ENCODE measurements around the gene FGFR4. TPM values are rescaled to one million over a fixed set of nuclear protein-coding genes. Genes with fewer than 3 reads are reported as not detected.
A peak's percentile ranks its signal among the peaks of the same experiment; 100 is the strongest.

Gene FGFR4
- total RNA-seq, 2 donors from 2014 or later: 1.6 to 2.8 TPM

DNA sequence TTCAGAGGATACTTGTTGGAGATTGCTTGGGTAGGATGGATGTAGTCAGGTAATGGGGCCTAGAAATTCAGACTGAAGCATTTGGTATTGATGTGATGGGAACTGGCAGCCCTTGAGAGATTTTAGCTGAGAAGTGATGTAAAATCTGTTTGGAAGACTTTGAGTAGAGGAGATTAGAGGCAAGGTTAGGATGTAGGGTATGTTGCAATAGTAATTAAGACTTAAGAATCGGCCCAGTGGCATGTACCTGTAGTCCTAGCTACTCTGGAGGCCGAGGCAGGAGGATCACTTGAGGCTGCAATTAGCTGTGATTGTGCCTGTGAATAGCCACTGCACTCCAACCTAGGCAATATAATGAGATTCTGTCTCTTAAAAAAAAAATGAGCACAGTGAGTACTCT is 53.6 kb downstream of the FGFR4 start:
- Histone ChIP-seq H3K27me3 (replicated peaks; ENCODE audit: insufficient read depth) (no peaks in the 10 kb centered on the region), H3K4me1 (ENCODE audit: control insufficient read depth in 1 of 2, low read depth in 2 of 2) (peaks cover 34 to 60% of the 10 kb centered on the region in 2 donors), H3K27ac (no peak overlapping the region), H3K4me3 (no peak overlapping the region), H3K9me3 (no peaks in the 10 kb centered on the region), H3K36me3 (peaks cover 15% of the 10 kb centered on the region)
- no peak for TF ChIP-seq CTCF (IDR thresholded peaks at IDR 0.05)
- no peak for ATAC-seq (ENCODE audit: insufficient number of reproducible peaks, low FRiP score, low read depth)
- no peak for DNase-seq (ENCODE audit: low spot score)

DNA sequence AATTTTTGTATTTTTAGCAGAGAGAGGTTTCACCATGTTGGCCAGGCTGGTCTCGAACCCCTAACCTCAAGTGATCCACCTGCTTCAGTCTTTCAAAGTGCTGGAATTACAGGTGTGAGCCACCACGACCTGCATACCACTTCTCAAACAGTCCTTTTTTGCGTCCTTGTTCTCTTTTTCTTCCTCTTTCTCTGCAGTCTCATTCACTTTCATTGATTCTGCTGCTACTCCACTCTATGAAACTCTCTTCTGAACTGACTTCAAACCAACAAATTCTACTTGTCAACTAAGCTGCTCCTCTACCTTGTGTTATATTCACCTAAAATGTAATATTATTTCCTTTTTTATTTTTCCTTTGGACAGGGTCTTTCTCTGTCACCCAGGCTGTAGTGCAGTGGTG is 54.8 kb downstream of the FGFR4 start:
- Histone ChIP-seq H3K36me3 (peaks cover 19% of the 10 kb centered on the region), H3K27ac (no peak overlapping the region), H3K9me3 (no peaks in the 10 kb centered on the region), H3K4me1 (ENCODE audit: control insufficient read depth in 1 of 2, low read depth in 2 of 2) (peaks cover 23 to 48% of the 10 kb centered on the region in 2 donors), H3K4me3 (no peak overlapping the region), H3K27me3 (replicated peaks; ENCODE audit: insufficient read depth) (no peaks in the 10 kb centered on the region)
- no peak for TF ChIP-seq CTCF (IDR thresholded peaks at IDR 0.05)
- no peak for ATAC-seq (ENCODE audit: insufficient number of reproducible peaks, low FRiP score, low read depth)
- DNase-seq (ENCODE audit: low spot score): no peak

DNA sequence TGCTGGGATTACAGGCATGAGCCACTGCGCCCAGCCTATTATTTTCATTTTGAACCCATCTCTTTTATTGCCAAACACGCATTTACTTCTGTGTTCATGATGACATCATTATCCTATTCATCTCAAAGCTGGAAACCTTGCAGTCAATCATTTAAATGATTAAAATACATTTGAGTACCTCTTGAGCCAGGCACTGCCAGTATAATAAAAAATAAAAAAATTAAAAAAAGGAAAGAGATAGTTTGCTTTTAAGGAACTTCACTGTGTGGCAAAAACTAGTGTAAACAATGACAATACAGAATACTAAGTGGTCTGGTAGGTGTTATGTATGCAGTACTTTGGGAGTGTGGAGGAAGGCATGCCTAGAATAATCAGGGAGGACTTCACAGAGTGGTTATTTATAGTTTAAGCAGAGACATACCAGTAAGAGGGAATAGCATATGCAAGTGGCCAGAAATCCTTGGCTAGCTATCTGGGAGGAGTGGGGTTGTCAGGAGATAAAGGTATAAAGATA is 55.4 kb downstream of the FGFR4 start:
- H3K4me1 ChIP-seq (ENCODE audit: control insufficient read depth in 1 of 2, low read depth in 2 of 2): peaks cover 17 to 44% of the 10 kb centered on the region in 2 donors
- H3K27me3 ChIP-seq (replicated peaks; ENCODE audit: insufficient read depth): no peaks in the 10 kb centered on the region
- no peak for ATAC-seq (ENCODE audit: insufficient number of reproducible peaks, low FRiP score, low read depth)

DNA sequence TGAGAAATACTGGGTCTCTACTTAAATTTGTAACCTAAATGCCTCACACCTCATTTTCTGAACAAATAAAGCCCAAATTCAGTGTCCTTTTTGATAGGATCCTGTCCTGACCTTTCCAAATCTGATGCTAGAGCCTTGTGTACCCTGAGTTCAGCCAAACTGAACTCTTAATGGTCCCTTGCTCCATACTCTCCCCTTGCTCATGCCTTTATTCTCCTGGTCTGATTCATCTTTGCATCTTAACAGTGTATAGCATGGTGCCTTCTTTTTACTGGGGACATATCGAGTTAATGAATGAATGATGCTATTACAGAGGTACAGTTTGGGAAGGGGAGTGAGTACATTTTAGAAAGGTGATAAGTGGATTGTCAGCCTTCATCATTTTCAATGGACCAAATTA is 56.1 kb downstream of the FGFR4 start:
- ATAC-seq (ENCODE audit: insufficient number of reproducible peaks, low FRiP score, low read depth): no peak
- DNase-seq (ENCODE audit: low spot score): no peak
- Histone ChIP-seq H3K9me3 (no peaks in the 10 kb centered on the region), H3K27me3 (replicated peaks; ENCODE audit: insufficient read depth) (no peaks in the 10 kb centered on the region), H3K36me3 (peaks cover 19% of the 10 kb centered on the region), H3K4me3 (no peak overlapping the region), H3K27ac (no peak overlapping the region), H3K4me1 (ENCODE audit: control insufficient read depth in 1 of 2, low read depth in 2 of 2) (peaks cover 13 to 41% of the 10 kb centered on the region in 2 donors)
- TF ChIP-seq CTCF (IDR thresholded peaks at IDR 0.05): no peak

More for the DNA sequence above, 55.4 kb downstream of the FGFR4 start:
- no peak for DNase-seq (ENCODE audit: low spot score)
- Histone ChIP-seq H3K9me3 (no peaks in the 10 kb centered on the region), H3K36me3 (peaks cover 19% of the 10 kb centered on the region), H3K4me3 (no peak overlapping the region), H3K27ac (no peak overlapping the region)
- TF ChIP-seq CTCF (IDR thresholded peaks at IDR 0.05): no peak

DNA sequence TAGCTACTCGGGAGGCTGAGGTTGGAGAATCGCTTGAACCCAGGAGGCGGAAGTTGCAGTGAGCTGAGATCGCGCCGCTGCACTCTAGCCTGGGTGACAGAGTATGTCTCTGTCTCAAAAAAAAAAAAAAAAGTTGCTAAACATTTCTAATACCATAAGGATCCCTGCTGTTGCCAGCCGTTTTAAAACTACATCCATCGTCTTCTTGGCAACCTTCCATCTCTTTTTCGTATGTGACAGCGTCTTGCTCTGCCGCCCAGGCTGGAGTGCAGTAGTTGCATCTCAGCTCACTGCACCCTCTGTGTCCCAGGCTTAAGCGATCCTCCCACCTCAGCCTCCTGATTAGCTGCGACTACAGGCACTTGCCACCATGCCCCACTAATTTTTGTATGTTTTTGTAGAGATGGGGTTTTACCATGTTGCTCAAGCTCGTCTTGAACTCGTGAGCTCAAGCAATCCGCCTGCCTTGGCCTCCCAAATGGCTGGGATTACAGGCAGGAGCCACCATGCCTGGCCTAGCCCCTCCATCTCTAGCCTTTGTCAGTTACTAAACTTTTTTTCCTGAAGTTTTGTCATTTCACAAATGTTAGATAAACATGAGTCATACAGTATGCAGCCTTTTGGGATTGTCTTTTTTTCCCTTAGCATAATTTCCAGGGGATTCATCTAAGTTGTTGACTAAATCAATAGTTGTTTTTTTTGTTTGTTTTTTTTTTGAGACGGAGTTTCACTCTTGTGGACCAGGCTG is 60.4 kb downstream of the FGFR4 start:
- Histone ChIP-seq H3K36me3 (peaks cover 28% of the 10 kb centered on the region), H3K4me1 (ENCODE audit: control insufficient read depth in 1 of 2, low read depth in 2 of 2) (peaks cover 3 to 15% of the 10 kb centered on the region in 2 donors), H3K27ac (peak overlapping the region in 1 of 2 donors; percentile 5), H3K27me3 (replicated peaks; ENCODE audit: insufficient read depth) (no peaks in the 10 kb centered on the region), H3K9me3 (no peaks in the 10 kb centered on the region), H3K4me3 (no peak overlapping the region)
- TF ChIP-seq CTCF (IDR thresholded peaks at IDR 0.05): no peak
- ATAC-seq (ENCODE audit: insufficient number of reproducible peaks, low FRiP score, low read depth): no peak
- DNase-seq (ENCODE audit: low spot score): no peak

Other genes with a start within 250 kb of the FGFR4 start
- gene HK3, start 187.6 kb upstream of the FGFR4 start, total RNA-seq: 10 to 100 TPM in 1 of 2 donors, 1 to 10 TPM in 1; 9.0 to 26.1 TPM
- 10 to 100 TPM; 27.3 to 40.9 TPM for gene UIMC1, start 80.1 kb upstream of the FGFR4 start, total RNA-seq
- 10 to 100 TPM; 22.9 to 25.1 TPM for gene ZNF346, start 64.2 kb upstream of the FGFR4 start, total RNA-seq
- 10 to 100 TPM; 26.1 to 70.5 TPM for gene NSD1, start 46.9 kb downstream of the FGFR4 start, total RNA-seq
- 10 to 100 TPM; 23.8 to 35.2 TPM for gene RAB24, start 216.8 kb downstream of the FGFR4 start, total RNA-seq
- gene PRELID1, start 216.9 kb downstream of the FGFR4 start, total RNA-seq: 10 to 100 TPM; 42.2 to 54.0 TPM
- gene MXD3, start 225.0 kb downstream of the FGFR4 start, total RNA-seq: 10 to 100 TPM; 11.9 to 17.6 TPM